OCI-LY7 (cell line): ENCODE data around the gene PRAME.

Experiments used
- EZH2phosphoT487 ChIP-seq: fragments of 200-600 bp; sonication (generic); IDR thresholded peaks from 2 replicates; pipeline ENCODE4 v1.6.1; 2018; ENCODE audit warnings: low read depth, borderline replicate concordance, mild to moderate bottlenecking, mixed run types, antibody characterized with exemption, low read length, moderate library complexity, mixed read lengths
- TF ChIP-seq, protein P1 (sequence below): fragments of 200-600 bp; sonication (generic); conservative IDR thresholded peaks from 2 replicates; pipeline ENCODE4 v1.5.1; 2014; ENCODE audit warnings: mild to moderate bottlenecking, antibody characterized with exemption, low read length, moderate library complexity, mixed read lengths

DNA sequence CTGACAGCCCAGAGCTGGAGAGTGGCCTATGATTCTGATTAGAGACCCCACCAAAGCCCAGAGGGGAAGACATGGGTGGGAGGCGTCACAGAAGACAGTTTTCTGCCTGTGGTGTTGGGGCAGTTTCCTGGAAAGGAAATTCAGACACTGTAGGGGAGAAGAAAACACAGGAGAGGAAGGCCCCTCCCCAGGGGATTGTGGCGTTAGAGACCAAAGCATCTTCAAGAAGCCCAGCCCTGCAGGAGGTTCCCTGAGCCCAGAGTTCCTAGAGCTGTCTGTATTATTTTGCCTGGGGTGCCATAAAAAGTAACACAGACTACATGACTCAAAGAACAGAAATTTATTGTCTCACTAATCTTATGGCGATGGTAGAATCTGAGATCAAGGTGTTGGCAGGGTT, 40.2 kb upstream of the PRAME start:
- TF ChIP-seq, protein P1, sequence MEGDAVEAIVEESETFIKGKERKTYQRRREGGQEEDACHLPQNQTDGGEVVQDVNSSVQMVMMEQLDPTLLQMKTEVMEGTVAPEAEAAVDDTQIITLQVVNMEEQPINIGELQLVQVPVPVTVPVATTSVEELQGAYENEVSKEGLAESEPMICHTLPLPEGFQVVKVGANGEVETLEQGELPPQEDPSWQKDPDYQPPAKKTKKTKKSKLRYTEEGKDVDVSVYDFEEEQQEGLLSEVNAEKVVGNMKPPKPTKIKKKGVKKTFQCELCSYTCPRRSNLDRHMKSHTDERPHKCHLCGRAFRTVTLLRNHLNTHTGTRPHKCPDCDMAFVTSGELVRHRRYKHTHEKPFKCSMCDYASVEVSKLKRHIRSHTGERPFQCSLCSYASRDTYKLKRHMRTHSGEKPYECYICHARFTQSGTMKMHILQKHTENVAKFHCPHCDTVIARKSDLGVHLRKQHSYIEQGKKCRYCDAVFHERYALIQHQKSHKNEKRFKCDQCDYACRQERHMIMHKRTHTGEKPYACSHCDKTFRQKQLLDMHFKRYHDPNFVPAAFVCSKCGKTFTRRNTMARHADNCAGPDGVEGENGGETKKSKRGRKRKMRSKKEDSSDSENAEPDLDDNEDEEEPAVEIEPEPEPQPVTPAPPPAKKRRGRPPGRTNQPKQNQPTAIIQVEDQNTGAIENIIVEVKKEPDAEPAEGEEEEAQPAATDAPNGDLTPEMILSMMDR, result no peak
- no peak for TF ChIP-seq EZH2phosphoT487
